GM19351 (cell line): Measurements from ENCODE around the gene ICAM1.
"Not testable (repeated sequence)": the region's sequence is repeated elsewhere in the genome, so short reads cannot be mapped to it uniquely, and the experiment has no call there.

Source experiments
- ATAC-seq: cut with Tn5 transposase; IDR thresholded peaks from one replicate; pipeline ENCODE4 v1.9.1; 2021; ENCODE audit warnings: mild to moderate bottlenecking, moderate library complexity; ENCODE audit not compliant: unreplicated experiment

Gene ICAM1

DNA sequence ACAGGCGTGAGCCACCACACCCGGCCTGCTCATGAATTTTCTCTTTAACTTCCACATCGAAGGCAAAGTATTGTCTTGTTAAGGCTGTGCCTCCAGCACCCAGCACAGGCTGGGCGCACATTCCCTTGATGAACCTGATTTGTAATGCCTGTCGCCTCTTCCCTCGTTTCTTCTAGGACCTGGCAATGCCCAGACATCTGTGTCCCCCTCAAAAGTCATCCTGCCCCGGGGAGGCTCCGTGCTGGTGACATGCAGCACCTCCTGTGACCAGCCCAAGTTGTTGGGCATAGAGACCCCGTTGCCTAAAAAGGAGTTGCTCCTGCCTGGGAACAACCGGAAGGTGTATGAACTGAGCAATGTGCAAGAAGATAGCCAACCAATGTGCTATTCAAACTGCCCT lies 3.7 kb downstream of the ICAM1 start:
- no peak for ATAC-seq

DNA sequence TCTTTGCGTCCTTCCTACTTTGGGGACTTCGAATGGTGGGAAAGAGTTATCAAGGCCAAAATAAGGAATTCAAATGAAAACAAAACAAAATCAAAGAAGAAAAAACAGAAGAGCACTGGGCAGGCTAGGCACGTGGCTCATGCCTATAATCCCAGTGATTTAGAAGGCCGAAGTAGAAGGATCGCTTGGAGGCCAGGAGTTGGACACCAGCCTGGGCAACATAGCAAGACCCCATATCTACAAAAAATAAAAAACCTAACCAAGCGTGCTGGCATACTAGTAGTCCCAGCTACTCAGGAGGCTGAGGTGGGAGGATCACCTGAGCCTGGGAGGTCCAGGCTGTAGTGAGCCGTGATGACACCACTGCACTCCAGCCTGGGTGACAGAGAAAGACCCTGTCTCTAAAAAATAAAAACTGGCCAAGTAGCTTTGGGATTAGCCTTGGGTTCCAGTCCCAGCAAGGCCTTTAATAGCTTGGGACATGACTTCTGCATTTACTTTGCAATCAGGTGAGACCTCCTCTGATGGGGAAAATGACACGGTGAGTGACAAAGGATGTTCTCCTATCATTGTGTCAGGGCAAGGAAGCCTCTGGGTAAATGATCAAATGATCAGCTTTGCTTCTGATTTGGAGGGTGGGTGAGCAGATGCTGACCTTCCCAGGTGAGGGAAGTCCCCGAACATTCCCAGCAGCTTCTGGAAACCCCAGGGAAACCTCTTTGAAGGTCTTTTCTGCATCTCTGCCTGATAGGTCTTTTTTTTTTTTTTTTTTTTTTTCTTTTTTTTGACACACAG lies 7.1 kb downstream of the ICAM1 start:
- ATAC-seq: no peak

DNA sequence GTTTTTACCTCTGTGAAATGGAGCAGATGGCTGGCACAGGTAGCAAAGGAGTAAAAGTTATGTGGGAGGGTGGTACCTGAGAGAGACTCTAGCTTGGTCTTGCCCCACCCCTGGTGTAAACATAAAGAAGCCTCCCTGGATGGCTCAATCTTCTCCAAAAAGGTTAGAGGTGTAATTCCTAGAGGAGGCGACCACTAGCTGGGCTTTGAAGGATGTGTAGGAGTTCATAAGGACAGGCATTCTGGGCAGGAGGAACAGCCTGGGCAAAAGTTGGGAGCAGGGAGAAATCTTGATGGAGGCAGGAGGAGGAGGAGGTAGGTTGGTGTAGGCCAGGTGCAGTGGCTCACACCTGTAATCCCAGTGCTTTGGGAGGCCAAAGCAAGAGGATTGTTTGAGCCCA lies 8.0 kb downstream of the ICAM1 start:
- ATAC-seq: no peak

DNA sequence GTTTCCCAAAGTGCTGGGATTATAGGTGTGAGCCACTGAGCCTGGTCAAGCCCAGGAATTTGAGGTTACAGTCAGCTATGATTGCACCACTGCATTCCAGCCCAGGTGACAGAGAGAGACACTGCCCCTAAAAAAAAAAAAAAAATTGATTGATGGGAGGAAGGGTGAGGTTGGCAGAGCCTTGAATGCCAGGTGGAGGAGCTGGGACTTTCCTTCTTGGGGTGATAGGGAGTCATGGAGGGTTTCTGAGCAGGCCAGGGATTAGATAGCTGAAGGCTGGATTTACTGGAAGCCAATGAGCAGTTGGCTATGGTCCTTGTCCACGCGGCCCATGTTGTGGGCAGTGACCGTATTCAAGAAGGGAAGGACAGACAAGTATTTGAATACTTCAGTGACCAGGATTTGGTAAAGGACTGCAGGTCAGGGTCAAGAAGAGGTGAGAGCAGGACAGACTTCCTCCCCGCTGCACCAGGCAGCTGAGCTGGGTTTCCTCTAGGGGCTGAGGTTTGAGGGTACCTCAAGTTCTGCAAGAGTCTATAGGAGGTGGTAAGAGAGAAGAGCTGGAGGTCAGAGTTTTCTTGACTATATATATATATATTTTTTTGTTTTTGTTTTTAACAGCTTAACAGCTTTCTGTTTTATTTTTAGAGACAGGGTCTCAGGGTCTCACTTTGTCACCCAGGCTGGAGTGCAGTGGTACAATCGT lies 9.0 kb downstream of the ICAM1 start:
- no peak for ATAC-seq

DNA sequence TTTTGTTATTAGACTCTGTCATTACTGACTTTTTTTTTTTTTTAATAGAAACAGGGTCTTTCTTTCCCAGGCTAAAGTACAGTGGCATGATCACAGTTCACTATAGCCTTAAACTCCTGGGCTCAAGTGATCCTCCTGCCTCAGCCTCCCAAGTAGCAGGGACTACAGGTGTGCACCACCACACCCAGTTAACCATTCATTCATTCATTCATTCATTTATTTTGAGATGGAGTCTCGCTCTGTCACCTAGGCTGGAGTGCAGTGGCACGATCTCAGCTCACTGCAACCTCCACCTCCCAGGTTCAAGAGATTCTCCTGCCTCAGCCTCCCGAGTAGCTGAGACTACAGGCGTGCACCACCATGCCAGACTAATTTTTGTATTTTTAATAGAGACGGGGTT lies 11.1 kb downstream of the ICAM1 start:
- ATAC-seq: not testable (repeated sequence)

DNA sequence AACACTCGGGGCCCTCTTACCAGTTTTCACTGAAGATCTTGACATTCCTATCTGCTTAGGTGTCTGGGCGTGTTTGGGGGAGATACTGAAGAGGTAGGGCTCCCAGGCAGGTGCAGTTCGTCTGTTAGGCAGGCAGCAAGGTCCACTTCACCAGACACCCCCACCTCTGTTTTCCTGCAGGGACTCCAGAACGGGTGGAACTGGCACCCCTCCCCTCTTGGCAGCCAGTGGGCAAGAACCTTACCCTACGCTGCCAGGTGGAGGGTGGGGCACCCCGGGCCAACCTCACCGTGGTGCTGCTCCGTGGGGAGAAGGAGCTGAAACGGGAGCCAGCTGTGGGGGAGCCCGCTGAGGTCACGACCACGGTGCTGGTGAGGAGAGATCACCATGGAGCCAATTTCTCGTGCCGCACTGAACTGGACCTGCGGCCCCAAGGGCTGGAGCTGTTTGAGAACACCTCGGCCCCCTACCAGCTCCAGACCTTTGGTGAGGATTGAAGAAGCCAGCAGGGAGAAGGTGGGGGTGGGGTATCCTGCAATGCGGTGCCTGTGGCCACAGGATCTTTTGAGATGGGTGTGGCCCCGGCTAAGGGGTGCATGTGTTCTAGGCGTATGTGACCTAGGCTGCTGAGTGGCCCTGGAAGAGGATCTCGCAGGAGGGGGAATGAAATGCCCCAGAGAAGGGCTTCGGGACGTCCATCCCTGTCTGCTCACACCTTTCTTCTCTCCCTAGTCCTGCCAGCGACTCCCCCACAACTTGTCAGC lies 12.6 kb downstream of the ICAM1 start:
- ATAC-seq: no peak

DNA sequence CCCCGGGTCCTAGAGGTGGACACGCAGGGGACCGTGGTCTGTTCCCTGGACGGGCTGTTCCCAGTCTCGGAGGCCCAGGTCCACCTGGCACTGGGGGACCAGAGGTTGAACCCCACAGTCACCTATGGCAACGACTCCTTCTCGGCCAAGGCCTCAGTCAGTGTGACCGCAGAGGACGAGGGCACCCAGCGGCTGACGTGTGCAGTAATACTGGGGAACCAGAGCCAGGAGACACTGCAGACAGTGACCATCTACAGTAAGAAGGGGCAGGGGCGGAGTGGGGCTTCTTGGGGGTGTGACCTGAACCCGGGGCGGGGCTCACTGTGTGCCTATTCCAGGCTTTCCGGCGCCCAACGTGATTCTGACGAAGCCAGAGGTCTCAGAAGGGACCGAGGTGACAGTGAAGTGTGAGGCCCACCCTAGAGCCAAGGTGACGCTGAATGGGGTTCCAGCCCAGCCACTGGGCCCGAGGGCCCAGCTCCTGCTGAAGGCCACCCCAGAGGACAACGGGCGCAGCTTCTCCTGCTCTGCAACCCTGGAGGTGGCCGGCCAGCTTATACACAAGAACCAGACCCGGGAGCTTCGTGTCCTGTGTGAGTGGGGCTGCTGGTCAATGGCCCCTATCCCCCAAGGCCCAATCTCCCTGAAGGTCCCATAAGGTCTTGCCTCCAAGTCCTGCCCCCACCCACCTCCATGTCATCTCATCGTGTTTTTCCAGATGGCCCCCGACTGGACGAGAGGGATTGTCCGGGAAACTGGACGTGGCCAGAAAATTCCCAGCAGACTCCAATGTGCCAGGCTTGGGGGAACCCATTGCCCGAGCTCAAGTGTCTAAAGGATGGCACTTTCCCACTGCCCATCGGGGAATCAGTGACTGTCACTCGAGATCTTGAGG lies 13.4 kb downstream of the ICAM1 start:
- no peak for ATAC-seq

DNA sequence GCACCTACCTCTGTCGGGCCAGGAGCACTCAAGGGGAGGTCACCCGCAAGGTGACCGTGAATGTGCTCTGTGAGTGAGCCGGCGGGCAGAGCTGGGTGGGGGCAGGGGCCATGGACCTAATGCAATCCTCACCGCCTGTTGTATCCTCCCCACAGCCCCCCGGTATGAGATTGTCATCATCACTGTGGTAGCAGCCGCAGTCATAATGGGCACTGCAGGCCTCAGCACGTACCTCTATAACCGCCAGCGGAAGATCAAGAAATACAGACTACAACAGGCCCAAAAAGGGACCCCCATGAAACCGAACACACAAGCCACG lies 14.0 kb downstream of the ICAM1 start:
- ATAC-seq: no peak

DNA sequence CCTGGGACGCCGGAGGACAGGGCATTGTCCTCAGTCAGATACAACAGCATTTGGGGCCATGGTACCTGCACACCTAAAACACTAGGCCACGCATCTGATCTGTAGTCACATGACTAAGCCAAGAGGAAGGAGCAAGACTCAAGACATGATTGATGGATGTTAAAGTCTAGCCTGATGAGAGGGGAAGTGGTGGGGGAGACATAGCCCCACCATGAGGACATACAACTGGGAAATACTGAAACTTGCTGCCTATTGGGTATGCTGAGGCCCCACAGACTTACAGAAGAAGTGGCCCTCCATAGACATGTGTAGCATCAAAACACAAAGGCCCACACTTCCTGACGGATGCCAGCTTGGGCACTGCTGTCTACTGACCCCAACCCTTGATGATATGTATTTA lies 14.5 kb downstream of the ICAM1 start:
- ATAC-seq: no peak

DNA sequence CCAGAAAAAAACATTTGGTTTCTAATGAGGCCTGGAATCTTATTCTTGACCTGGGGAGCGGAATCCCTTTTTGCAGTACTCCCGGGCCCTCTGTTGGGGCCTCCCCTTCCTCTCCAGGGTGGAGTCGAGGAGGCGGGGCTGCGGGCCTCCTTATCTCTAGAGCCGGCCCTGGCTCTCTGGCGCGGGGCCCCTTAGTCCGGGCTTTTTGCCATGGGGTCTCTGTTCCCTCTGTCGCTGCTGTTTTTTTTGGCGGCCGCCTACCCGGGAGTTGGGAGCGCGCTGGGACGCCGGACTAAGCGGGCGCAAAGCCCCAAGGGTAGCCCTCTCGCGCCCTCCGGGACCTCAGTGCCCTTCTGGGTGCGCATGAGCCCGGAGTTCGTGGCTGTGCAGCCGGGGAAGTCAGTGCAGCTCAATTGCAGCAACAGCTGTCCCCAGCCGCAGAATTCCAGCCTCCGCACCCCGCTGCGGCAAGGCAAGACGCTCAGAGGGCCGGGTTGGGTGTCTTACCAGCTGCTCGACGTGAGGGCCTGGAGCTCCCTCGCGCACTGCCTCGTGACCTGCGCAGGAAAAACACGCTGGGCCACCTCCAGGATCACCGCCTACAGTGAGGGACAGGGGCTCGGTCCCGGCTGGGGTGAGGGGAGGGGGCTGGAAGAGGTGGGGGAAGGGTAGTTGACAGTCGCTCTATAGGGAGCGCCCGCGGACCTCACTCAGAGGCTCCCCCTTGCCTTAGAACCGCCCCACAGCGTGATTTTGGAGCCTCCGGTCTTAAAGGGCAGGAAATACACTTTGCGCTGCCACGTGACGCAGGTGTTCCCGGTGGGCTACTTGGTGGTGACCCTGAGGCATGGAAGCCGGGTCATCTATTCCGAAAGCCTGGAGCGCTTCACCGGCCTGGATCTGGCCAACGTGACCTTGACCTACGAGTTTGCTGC lies 16.1 kb downstream of the ICAM1 start, which contains the start of gene ICAM4:
Gene ICAM4, plus strand, starts transcription at position 153 of the 935 bp plus-strand sequence. Its CDS starts 58 bp downstream, at position 211.
- ATAC-seq: no peak

DNA sequence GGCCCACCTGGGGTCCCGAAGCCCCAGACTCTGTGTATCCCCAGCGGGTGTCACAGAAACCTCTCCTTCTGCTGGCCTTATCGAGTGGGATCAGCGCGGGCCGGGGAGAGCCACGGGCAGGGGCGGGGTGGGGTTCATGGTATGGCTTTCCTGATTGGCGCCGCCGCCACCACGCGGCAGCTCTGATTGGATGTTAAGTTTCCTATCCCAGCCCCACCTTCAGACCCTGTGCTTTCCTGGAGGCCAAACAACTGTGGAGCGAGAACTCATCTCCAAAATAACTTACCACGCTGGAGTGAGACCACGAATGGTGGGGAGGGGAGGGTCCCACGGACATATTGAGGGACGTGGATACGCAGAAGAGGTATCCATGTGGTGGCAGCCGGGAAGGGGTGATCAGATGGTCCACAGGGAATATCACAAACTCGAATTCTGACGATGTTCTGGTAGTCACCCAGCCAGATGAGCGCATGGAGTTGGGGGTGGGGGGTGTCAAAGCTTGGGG lies 17.8 kb downstream of the ICAM1 start:
- ATAC-seq: no peak

DNA sequence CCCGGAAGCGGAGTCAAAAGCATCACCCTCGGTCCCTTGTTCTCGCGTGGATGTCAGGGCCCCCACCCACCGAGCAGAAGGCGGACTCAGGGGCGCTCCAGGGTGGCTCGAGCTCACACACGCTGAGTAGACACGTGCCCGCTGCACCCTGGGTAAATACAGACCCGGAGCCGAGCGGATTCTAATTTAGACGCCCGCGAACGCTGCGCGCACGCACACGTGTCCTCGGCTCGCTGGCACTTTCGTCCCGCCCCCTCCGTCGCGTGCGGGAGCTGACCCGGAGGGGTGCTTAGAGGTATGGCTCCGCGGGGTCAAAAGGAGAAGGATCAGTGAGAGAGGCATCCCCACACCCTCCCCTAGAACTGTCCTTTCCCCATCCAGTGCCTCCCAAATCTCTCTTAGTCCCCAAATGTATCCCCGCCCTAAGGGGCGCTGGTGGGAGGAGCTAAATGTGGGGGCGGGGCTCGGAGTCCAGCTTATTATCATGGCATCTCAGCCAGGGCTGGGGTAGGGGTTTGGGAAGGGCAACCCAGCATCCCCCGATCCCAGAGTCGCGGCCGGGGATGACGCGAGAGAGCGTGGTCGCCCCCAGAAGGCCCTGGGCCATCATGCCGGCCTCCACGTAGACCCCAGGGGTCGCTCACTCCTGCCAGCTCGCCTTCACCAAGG lies 18.4 kb downstream of the ICAM1 start:
- ATAC-seq: no peak

DNA sequence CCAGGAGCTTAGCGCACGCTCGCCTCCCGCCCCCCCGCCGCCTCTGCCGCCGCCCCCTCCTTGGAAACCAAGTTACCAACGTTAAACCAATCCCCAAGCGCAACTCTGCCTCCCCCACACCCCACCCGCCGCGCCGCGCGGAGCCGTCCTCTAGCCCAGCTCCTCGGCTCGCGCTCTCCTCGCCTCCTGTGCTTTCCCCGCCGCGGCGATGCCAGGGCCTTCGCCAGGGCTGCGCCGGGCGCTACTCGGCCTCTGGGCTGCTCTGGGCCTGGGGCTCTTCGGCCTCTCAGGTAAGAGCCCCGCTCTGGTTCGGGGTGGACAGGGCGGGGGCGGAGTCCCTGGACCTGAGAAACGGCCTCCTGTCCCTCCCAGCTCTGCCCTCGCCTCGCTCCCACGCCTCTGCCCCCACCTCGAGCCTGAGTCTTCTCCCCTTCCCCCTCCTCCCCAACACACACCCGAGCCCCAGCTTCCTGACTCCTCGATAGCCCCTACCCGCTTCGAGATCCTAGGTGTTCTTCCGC lies 19.0 kb downstream of the ICAM1 start, which contains the start of gene ICAM5:
Gene ICAM5, plus strand, starts transcription at position 117 of the 521 bp plus-strand sequence. Its CDS starts 92 bp downstream, at position 209.
- ATAC-seq: no peak

DNA sequence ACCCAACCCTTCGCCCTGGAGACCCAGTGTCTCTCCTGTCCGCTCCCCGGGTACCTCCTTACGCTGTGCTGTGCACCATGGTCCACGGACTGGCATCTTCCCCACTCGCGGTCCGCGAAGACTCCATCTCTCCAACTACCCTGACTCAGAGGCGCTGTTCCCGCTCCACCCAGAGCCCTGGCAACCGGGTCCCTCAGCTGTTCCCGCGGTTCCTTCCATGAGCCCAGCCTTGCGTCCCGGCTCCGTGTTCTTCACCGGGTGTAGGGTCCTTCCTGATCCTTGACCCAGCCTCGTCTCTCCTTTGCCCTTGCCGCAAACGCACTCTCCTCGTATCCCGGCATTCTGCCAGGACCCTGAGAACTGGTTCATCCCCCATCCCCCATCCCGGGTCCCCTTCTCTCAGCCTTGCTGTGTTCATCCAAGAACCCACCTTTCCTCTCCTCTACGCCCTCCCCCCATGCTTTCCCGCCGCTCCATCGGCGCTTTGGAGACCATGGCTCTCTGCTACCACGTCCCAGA lies 19.5 kb downstream of the ICAM1 start:
- no peak for ATAC-seq

DNA sequence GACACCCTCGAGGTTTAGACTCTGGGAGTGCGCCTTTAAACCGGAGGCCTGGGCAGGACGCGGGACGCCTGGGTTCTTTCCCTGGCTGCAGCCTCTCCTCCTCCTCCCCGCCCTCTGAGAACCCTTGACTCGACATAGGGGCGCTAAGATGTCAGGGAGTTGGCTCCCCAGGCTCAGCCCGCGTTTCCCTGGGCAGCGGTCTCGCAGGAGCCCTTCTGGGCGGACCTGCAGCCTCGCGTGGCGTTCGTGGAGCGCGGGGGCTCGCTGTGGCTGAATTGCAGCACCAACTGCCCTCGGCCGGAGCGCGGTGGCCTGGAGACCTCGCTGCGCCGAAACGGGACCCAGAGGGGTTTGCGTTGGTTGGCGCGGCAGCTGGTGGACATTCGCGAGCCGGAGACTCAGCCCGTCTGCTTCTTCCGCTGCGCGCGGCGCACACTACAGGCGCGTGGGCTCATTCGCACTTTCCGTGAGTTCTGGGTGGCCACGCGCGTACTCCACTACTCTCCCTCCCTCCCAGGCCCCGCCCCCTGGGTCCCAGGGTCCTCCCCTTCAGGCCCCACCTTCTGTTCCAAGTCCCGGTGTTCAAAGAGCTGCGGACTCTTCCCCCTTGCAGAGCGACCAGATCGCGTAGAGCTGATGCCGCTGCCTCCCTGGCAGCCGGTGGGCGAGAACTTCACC lies 20.1 kb downstream of the ICAM1 start:
- ATAC-seq: no peak

DNA sequence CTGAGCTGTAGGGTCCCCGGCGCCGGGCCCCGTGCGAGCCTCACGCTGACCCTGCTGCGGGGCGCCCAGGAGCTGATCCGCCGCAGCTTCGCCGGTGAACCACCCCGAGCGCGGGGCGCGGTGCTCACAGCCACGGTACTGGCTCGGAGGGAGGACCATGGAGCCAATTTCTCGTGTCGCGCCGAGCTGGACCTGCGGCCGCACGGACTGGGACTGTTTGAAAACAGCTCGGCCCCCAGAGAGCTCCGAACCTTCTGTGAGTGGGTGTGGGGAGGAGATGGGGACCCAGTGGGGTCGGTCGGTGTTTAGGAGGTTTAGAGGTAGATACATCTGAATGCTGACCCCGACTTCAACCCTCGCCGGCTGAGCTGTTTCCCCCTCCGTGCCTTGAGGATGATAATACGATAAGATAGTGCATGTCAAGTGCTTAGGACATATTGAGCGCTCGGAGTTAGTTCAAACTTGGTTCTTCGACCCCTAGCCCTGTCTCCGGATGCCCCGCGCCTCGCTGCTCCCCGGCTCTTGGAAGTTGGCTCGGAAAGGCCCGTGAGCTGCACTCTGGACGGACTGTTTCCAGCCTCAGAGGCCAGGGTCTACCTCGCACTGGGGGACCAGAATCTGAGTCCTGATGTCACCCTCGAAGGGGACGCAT lies 20.8 kb downstream of the ICAM1 start:
- ATAC-seq: no peak

DNA sequence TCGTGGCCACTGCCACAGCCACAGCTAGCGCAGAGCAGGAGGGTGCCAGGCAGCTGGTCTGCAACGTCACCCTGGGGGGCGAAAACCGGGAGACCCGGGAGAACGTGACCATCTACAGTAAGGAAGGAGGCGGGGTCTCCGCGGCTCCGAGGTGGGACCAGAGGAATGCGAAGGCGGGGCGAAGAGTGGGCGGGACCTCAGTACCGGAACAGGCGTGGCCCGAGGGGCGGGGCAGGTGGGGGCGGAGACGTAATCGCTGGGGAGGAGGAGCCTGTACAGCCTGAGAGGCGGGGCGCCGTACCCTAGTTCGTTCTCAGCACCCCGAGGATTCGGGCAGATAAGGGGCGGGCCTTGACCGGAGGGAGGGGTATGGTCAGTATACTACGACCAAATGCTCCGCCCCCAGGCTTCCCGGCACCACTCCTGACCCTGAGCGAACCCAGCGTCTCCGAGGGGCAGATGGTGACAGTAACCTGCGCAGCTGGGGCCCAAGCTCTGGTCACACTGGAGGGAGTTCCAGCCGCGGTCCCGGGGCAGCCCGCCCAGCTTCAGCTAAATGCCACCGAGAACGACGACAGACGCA lies 21.4 kb downstream of the ICAM1 start:
- peak; percentile 60 for ATAC-seq
